ENCODE data around the gene SLC25A46. TPM values are rescaled to one million over a fixed set of nuclear protein-coding genes. Genes with fewer than 3 reads are reported as not detected.

The SLC25A46 gene
- total RNA-seq, 4 donors from 2014 or later = 64.6 to 74.8 (median 66.4) TPM

DNA sequence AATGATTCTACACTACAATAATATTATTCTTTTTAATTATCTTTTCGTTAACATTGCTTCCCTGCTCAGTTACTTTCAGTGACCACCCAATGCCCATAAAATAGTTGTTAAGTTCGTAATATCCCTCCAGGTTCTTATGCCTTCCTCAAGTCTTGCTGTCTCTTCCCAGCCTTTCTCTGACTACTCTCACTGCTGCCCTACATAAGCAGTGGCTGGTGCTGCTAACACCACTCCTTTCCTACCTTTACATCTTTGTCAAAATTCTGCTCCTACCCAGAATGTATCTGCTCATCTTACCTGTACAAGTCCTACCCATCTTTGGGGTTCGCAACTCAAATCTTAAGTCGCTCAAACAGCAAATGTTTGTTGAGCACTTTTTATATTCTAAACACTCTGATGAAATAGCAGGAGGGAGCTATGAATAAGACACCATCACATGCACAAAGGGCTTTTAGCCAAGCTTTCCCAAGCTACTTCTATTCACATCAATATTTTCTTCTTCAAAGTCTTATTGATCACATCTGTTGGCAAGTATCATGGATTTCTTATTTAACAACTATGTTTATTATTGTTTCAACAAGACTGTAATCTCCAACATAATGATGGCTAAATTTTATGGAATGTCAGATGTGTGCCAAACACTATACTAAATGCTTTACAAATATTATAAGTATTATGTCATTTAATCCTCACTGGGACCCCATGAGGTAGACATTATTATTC lies 29.5 kb downstream of the SLC25A46 start:
- TF ChIP-seq, protein P1, sequence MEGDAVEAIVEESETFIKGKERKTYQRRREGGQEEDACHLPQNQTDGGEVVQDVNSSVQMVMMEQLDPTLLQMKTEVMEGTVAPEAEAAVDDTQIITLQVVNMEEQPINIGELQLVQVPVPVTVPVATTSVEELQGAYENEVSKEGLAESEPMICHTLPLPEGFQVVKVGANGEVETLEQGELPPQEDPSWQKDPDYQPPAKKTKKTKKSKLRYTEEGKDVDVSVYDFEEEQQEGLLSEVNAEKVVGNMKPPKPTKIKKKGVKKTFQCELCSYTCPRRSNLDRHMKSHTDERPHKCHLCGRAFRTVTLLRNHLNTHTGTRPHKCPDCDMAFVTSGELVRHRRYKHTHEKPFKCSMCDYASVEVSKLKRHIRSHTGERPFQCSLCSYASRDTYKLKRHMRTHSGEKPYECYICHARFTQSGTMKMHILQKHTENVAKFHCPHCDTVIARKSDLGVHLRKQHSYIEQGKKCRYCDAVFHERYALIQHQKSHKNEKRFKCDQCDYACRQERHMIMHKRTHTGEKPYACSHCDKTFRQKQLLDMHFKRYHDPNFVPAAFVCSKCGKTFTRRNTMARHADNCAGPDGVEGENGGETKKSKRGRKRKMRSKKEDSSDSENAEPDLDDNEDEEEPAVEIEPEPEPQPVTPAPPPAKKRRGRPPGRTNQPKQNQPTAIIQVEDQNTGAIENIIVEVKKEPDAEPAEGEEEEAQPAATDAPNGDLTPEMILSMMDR (IDR thresholded peaks at IDR 0.05; ENCODE audit: low read depth) = no peak

DNA sequence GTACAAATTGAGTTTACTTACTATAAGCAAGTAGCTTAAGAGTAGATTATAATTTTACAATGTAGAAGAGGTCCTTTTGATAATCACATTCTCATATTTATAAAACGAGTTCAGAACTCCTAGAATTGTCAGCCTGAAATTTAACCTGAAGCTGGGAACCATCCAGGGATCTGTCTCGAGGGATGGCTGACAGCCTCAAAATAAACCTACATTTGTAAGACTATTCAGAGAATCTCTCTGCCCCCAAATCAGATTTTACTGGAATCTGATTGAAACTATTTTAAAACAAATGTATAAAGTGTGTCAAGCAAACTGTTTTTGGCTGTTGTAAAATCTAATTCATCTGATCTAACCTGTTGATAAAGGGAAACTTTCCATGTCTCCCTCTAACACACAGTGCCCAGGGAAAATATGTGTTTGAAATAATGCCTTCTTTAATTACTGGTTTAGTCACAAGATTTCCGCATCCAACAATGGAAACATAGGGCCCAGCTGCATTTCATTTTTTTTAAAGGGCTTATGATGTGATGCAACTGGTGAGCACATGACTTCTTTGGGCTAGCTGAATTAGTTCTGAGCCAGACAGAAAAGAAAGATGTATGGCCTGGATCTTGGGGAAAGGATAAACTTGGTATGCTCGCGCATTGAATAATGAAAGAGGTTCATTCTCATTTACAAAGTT lies 30.3 kb downstream of the SLC25A46 start:
- TF ChIP-seq, protein P1 (IDR thresholded peaks at IDR 0.05; ENCODE audit: low read depth) = no peak

DNA sequence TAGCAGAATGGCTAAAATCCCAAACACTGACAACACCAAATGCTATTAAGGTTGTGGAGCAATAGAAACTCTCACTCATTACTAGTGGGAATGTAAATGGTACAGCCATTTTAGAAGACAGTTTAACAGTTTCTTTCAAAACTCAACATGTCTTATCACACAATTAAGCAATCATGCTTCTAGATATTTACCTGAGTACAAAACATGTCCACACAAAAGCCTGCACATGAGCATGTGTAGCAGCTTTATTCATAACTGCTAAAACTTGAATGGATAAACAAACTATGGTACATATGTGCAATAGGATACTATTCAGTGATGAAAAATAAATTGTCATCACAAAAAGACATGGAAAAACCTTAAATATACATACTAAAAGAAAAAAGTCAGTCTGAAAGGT lies 31.5 kb downstream of the SLC25A46 start:
- TF ChIP-seq, protein P1 (IDR thresholded peaks at IDR 0.05; ENCODE audit: low read depth) = no peak

DNA sequence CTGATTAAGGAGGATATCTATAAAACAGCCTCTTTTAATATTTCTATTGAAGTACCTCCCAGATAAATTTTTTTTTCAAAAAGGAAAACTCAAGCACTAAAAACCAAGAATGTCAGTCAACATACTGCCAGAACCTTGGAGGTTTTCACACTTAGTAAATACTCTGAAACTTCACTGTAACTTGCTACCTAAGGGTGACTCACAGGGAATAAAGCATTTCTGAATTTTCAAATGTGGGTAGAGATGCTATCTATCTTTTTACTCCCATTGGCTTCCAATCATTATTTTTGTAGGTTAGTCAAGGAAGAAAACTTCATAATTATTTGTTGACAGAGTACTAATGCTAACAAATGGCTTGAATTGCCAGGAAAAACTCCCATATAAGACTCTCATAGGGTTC lies 46.1 kb downstream of the SLC25A46 start:
- TF ChIP-seq, protein P1 (IDR thresholded peaks at IDR 0.05; ENCODE audit: low read depth) = no peak

DNA sequence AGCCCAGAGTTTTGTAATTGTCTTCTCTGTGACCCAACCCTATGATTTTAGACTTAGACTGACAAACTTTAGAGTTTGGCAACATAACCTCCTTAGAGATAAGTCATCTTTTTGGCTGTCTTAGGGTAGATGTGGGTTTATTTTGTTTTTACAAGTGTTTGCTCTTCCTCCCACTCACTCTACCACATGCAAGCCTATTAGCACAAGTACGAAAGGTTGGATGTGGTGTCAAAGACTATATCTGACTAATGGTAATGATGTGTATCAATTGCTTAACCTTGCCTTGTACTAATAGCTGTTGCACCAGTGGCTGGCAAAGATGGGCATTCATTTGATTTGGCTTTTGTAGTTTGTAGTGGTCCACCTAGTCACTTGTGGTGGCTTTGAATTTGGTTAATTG lies 46.5 kb downstream of the SLC25A46 start:
- TF ChIP-seq, protein P1 (IDR thresholded peaks at IDR 0.05; ENCODE audit: low read depth) = no peak

DNA sequence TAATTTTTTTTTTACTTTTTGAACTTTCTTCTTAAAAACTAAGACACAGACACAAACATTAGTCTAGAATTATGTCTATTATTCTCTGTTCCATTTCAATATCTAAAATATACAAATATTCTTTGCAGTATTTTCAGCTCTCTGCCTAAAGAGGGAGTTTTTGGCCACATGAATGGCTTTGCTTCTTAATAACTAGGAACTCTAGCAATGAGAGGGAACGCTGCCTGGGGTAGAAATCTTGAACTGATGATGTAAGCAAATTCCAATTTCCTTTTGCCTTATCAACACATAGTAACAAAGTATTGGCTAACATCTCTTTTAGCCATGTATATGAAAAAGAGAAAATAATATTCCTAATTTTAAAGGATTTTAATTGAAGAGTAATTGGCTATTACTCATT lies 51.9 kb downstream of the SLC25A46 start:
- TF ChIP-seq, protein P1 (IDR thresholded peaks at IDR 0.05; ENCODE audit: low read depth) = no peak

DNA sequence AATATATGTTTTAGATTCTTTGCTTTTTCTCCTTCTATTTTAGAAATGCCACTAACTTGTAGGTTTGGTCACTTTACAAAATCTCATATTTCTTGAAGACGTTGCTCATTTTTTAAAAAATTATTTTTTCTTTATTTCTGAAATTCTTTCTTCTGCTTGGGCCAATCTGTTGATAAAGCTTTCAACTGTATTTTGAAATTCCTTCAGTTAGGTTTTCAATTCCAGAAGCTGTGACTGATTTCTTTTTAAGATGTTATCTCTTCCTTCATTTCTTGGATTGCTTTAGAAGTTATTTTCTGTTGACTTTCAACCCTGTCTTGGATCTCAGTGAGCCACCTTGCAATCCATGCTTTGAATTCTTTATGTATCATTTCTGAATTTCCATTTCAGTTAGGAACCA lies 64.2 kb downstream of the SLC25A46 start:
- TF ChIP-seq, protein P1 (IDR thresholded peaks at IDR 0.05; ENCODE audit: low read depth) = no peak
